Activated CD4-positive, alpha-beta T cell treated with anti-CD3 and anti-CD28 coated beads for 36 hours (primary cell): ENCODE data around the gene PLEKHM3. TPM values are rescaled to one million over a fixed set of nuclear protein-coding genes. Genes with fewer than 3 reads are reported as not detected.

ENCODE experiments used
- ATAC-seq: fragments of 200-7000 bp; cut with Tn5 transposase; one replicate; pipeline ENCODE4 v1.10.0; 2021; ENCODE audit warnings: mild to moderate bottlenecking, moderate library complexity
- CTCF ChIA-PET: fragments of 350-600 bp; sonication (Branson Sonifier 250); formaldehyde crosslinking; loops from one replicate; lab custom pipeline; 2021; ENCODE audit warnings: antibody characterized with exemption; lab: Charles Lee
- POLR2A ChIA-PET: fragments of 350-600 bp; sonication (Branson Sonifier 250); formaldehyde crosslinking; loops from one replicate; lab custom pipeline; 2021; ENCODE audit warnings: antibody characterized with exemption, inconsistent platforms; lab: Charles Lee
- DNase-seq: peaks from one replicate; pipeline ENCODE4 v3.0.0-alpha.2; 2020
- H3K27ac Mint-ChIP-seq: one replicate; pipeline ENCODE4 v1.8.0; 2021; ENCODE audit warnings: mixed read lengths
- H3K27me3 Mint-ChIP-seq: one replicate; pipeline ENCODE4 v1.8.0; 2021; ENCODE audit warnings: mixed read lengths
- H3K36me3 Mint-ChIP-seq: one replicate; pipeline ENCODE4 v1.8.0; 2021; ENCODE audit warnings: low read depth, mixed read lengths
- H3K4me1 Mint-ChIP-seq: one replicate; pipeline ENCODE4 v1.8.0; 2021; ENCODE audit warnings: mixed read lengths
- H3K4me3 Mint-ChIP-seq: one replicate; pipeline ENCODE4 v1.8.0; 2021; ENCODE audit warnings: mild to moderate bottlenecking, moderate library complexity, mixed read lengths
- H3K9me3 Mint-ChIP-seq: one replicate; pipeline ENCODE4 v1.8.0; 2021; ENCODE audit warnings: low read depth, mixed read lengths
- intact Hi-C, 2 experiments: fragments of 100-400 bp; cut with DNase I in 1 of 2; cut with micrococcal nuclease in 1 of 2; formaldehyde crosslinking; loops; one replicate each; pipeline versions ENCODE4 v1.14.2 to v1.15.1; 2022 to 2024; cut with DNase I, micrococcal nuclease
- total RNA-seq, 2 experiments: library from RNA; stranded (reverse); gene quantifications; one replicate each; pipeline ENCODE4 v1.2.3, GENCODE V29; 2021

Gene PLEKHM3
- total RNA-seq, 2 experiments from 2014 or later, result 4.5 to 5.2 TPM

GRCh38 chr2:207988975-207989374 is 36.4 kb downstream of the PLEKHM3 start:
- Mint-ChIP-seq H3K4me3 (no peak overlapping the region), H3K27me3 (no peaks in the 10 kb centered on the region), H3K4me1 (peaks cover 16% of the 10 kb centered on the region), H3K27ac (no peak overlapping the region), H3K9me3 (no peaks in the 10 kb centered on the region), H3K36me3 (peaks cover 2% of the 10 kb centered on the region)
- no peak for ATAC-seq
- ChIA-PET CTCF (interaction anchor here (1.5 kb wide), 1 partner anchor 15 kb away, joined by 4 read pairs; no protein-coding TSS in a partner anchor), POLR2A (no interaction called here)
- no peak for DNase-seq
- intact Hi-C loops, result no loop called here

GRCh38 chr2:207987025-207987716 is 38.2 kb downstream of the PLEKHM3 start:
- ATAC-seq (peak; percentile 60), DNase-seq (peak; percentile 26)
- Mint-ChIP-seq H3K36me3 (peaks cover 2% of the 10 kb centered on the region), H3K4me1 (peaks cover 12% of the 10 kb centered on the region), H3K9me3 (no peaks in the 10 kb centered on the region), H3K4me3 (no peak overlapping the region), H3K27me3 (no peaks in the 10 kb centered on the region), H3K27ac (no peak overlapping the region)
- POLR2A ChIA-PET, result no interaction called here
- intact Hi-C loops, result no loop called here
- CTCF ChIA-PET, result interaction anchor here (1.5 kb wide), 2 partner anchors 10 to 13 kb away, joined by 4 to 5 read pairs; no protein-coding TSS in a partner anchor

GRCh38 chr2:207984765-207985480 is 40.4 kb downstream of the PLEKHM3 start:
- H3K4me1 Mint-ChIP-seq, result peaks cover 7% of the 10 kb centered on the region
- no peaks in the 10 kb centered on the region for H3K9me3 Mint-ChIP-seq
- no peak for ATAC-seq
- ChIA-PET CTCF (interaction anchor here (0.6 to 0.7 kb wide), 2 partner anchors 87 to 291 kb away, joined by 3 to 4 read pairs; no protein-coding TSS in a partner anchor), POLR2A (no interaction called here)
- no peaks in the 10 kb centered on the region for H3K27me3 Mint-ChIP-seq
- no peak for DNase-seq
- H3K36me3 Mint-ChIP-seq, result peaks cover 2% of the 10 kb centered on the region
- intact Hi-C loops, result no loop called here
- no peak overlapping the region for H3K27ac Mint-ChIP-seq
- H3K4me3 Mint-ChIP-seq, result no peak overlapping the region

GRCh38 chr2:207983641-207984042 is 41.7 kb downstream of the PLEKHM3 start:
- DNase-seq (no peak), ATAC-seq (no peak)
- H3K9me3 Mint-ChIP-seq, result no peaks in the 10 kb centered on the region
- no peak overlapping the region for H3K4me3 Mint-ChIP-seq
- H3K36me3 Mint-ChIP-seq, result peaks cover 2% of the 10 kb centered on the region
- no peak overlapping the region for H3K27ac Mint-ChIP-seq
- H3K27me3 Mint-ChIP-seq, result no peaks in the 10 kb centered on the region
- ChIA-PET CTCF (no interaction called here), POLR2A (no interaction called here)
- H3K4me1 Mint-ChIP-seq, result peaks cover 7% of the 10 kb centered on the region
- intact Hi-C loops, result no loop called here

GRCh38 chr2:207978177-207978948 is 47.0 kb downstream of the PLEKHM3 start:
- Mint-ChIP-seq H3K27ac (no peak overlapping the region), H3K27me3 (no peaks in the 10 kb centered on the region), H3K4me3 (no peak overlapping the region), H3K4me1 (peaks cover 11% of the 10 kb centered on the region), H3K36me3 (peaks cover 3% of the 10 kb centered on the region), H3K9me3 (no peaks in the 10 kb centered on the region)
- CTCF ChIA-PET, result interaction anchor here (0.9 kb wide), 1 partner anchor 14 kb away, joined by 3 read pairs; no protein-coding TSS in a partner anchor
- ATAC-seq (no peak), DNase-seq (no peak)
- POLR2A ChIA-PET, result no interaction called here
- intact Hi-C loops, result no loop called here

GRCh38 chr2:207975921-207976320 is 49.4 kb downstream of the PLEKHM3 start:
- ATAC-seq, result no peak
- Mint-ChIP-seq H3K4me3 (no peak overlapping the region), H3K27me3 (no peaks in the 10 kb centered on the region), H3K9me3 (no peaks in the 10 kb centered on the region), H3K36me3 (peaks cover 3% of the 10 kb centered on the region), H3K4me1 (peaks cover 13% of the 10 kb centered on the region), H3K27ac (no peak overlapping the region)
- ChIA-PET POLR2A (interaction anchor here (0.7 kb wide), 1 partner anchor 232 kb away, joined by 4 read pairs; no protein-coding TSS in a partner anchor), CTCF (interaction anchor here (1.4 kb wide), 1 partner anchor 12 kb away, joined by 5 read pairs; no protein-coding TSS in a partner anchor)
- intact Hi-C loops, result no loop called here
- DNase-seq, result no peak

GRCh38 chr2:207974216-207974605 is 51.1 kb downstream of the PLEKHM3 start:
- peaks cover 3% of the 10 kb centered on the region for H3K36me3 Mint-ChIP-seq
- DNase-seq, result no peak
- no peak for ATAC-seq
- H3K27ac Mint-ChIP-seq, result no peak overlapping the region
- POLR2A ChIA-PET, result no interaction called here
- H3K4me3 Mint-ChIP-seq, result no peak overlapping the region
- H3K27me3 Mint-ChIP-seq, result no peaks in the 10 kb centered on the region
- CTCF ChIA-PET, result interaction anchor here (0.6 to 2.8 kb wide), 9 partner anchors 14 to 229 kb away, joined by 3 to 12 read pairs (median 4); no protein-coding TSS in a partner anchor
- H3K4me1 Mint-ChIP-seq, result peaks cover 22% of the 10 kb centered on the region
- H3K9me3 Mint-ChIP-seq, result no peaks in the 10 kb centered on the region
- intact Hi-C loops, result loop anchor here in 1 of 2 experiments (5.0 kb wide), 1 partner anchor 207 kb away; the partner anchor contains the start of gene FZD5

- ChIA-PET POLR2A (no interaction called here), CTCF (interaction anchor here (0.8 to 1.5 kb wide), 4 partner anchors 10 to 279 kb away, joined by 3 read pairs; no protein-coding TSS in a partner anchor)
- Mint-ChIP-seq H3K9me3 (no peaks in the 10 kb centered on the region), H3K4me3 (no peak overlapping the region), H3K36me3 (peaks cover 3% of the 10 kb centered on the region), H3K4me1 (peaks cover 20% of the 10 kb centered on the region), H3K27ac (no peak overlapping the region), H3K27me3 (no peaks in the 10 kb centered on the region)
- no peak for ATAC-seq
- no peak for DNase-seq
- intact Hi-C loops, result loop anchor here in 1 of 2 experiments (5.0 kb wide), 1 partner anchor 204 kb away; the partner anchor contains the start of gene FZD5
Measured at GRCh38 chr2:207970826-207971180, 54.5 kb downstream of the PLEKHM3 start.

GRCh38 chr2:207970147-207970825 is 55.0 kb downstream of the PLEKHM3 start:
- H3K36me3 Mint-ChIP-seq, result peaks cover 3% of the 10 kb centered on the region
- H3K27ac Mint-ChIP-seq, result no peak overlapping the region
- ChIA-PET CTCF (interaction anchor here (0.6 to 1.5 kb wide), 5 partner anchors 10 to 278 kb away, joined by 3 to 4 read pairs (median 3); no protein-coding TSS in a partner anchor), POLR2A (no interaction called here)
- H3K4me1 Mint-ChIP-seq, result peaks cover 20% of the 10 kb centered on the region
- DNase-seq (no peak), ATAC-seq (no peak)
- H3K27me3 Mint-ChIP-seq, result no peaks in the 10 kb centered on the region
- no peaks in the 10 kb centered on the region for H3K9me3 Mint-ChIP-seq
- no peak overlapping the region for H3K4me3 Mint-ChIP-seq
- intact Hi-C loops, result loop anchor here in 1 of 2 experiments (5.0 kb wide), 1 partner anchor 203 kb away; the partner anchor contains the start of gene FZD5

- Mint-ChIP-seq H3K27ac (no peak overlapping the region), H3K4me3 (no peak overlapping the region), H3K27me3 (no peaks in the 10 kb centered on the region), H3K4me1 (peaks cover 16% of the 10 kb centered on the region), H3K36me3 (peaks cover 6% of the 10 kb centered on the region), H3K9me3 (no peaks in the 10 kb centered on the region)
- ChIA-PET POLR2A (no interaction called here), CTCF (interaction anchor here (0.9 kb wide), 1 partner anchor 10 kb away, joined by 4 read pairs; no protein-coding TSS in a partner anchor)
- DNase-seq (no peak), ATAC-seq (no peak)
- intact Hi-C loops, result no loop called here
Measured at GRCh38 chr2:207969249-207969648, 56.1 kb downstream of the PLEKHM3 start.
